GDM1 (cell line): ENCODE data around the gene RGS3.

ENCODE experiments used
- DNase-seq: peaks from one replicate; lab custom pipeline; 2025; lab: John Stamatoyannopoulos, UW

The RGS3 gene

DNA sequence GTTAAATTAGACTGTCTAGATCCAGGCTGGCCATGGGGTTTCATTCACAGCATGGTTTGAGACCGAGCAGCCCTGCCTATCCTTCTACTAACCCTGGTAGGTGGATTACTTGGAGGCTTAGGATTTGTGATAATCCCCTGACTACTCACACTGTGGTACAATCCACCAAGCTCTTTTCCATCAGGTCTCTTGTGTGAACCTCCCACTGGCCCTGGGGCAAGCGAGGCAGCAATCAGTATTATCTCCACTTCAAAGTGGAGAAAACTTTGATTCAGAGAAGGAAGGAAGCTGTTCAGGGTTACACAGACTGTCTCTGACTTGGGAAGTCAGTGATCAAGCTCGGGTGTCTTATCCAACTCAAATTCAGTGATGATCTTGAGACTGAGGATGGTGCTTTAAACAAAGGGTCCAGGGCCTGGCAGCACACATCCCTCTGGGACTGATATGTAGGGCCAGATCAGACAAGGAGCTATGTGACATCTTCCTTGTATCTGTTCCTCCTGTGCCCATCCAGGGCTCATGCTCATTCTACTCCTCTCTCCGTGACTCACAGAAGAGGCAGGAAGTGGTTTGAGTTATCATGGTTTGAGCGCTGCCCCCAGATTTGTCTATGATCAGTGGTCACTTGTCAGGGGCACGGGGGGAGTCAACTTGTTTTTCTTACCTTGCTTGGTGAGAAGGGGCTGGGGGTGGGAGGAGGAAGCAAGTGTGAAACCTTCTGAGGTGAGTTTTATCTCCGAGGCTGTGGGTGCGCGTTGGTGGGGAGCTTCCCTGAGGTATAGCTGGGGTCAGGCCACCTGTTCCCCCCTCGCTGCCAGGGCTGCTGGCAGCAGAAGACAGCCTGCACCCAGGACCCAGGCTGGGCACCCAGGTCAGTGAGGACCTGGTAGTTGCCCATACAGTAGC lies 48.6 kb downstream of the RGS3 start:
- no peak for DNase-seq

DNA sequence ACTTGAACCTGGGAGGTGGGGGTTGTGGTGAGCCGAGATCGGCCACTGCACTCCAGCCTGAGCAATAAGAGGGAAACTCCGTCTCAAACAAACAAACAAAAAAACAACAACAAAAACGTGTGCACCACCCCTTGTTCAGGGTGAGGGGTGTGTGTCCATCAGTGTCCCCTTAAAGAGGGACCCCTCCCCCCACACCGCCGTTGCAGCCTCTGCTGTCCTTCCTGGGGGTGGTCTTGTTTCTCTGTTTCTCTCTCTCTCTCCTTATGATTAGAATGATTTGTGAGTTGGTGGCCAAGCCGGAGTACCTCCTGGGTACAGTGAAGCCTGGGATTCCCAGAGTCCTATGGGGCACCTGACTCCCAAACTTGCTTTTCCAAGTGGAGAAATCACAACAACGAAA lies 49.6 kb downstream of the RGS3 start:
- no peak for DNase-seq

DNA sequence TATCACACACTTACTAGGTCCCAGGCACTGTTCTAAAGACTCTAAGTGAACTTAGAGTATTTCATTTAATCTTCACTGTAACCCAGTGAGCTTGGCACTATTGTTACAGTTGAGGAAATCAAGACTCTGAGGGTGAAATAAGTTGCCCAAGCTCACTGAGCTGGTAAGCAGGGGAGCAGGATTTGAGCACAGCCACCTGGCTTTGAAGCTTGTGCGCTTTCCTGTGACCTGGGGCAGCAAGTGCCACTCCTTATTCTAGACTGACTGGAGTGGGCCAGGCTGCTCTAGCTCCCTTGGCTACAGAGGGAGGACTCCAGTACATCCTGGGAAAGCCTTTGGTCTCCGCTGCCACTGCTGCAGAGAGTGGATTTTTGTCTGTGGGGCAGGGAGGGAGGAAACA lies 50.0 kb downstream of the RGS3 start:
- DNase-seq, result no peak

DNA sequence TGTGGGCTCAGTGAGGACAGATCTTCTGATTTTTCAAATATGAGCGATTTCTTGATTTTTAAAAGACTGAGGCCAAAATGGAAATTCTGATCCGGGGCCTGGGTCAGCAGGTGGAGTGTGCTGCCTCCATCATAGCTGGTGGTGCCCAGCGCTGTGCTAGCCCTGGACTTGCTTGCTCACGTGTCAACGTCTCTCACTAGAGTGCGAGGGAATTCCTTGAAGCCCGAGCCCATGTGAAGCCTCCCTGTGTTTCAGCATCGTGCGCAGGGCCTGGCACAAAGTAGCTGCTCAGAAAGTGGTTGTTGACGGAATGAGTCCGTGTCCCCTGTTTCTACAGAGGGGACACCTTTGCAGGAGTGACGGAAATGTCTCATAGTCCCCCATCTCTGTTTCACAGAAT lies 50.5 kb downstream of the RGS3 start:
- no peak for DNase-seq

DNA sequence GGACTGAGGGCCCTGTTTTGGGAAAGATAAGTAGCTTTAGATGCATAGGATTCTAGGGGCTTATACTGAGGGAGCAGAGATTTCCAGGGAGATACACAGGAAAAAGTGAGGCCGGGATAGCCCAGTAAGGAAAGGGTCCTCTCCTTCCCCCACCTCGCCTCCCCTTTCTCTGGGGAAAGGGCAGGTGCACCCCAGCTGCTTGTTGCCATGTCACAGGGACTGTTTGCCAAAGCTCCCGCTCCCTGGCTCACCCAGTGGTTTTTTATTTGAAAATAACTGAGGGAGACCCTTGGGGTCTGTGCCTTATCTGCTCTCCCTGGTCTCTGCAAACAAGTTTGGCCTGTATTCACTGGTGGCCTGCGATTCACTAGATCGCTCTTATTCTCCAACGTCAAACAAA lies 51.2 kb downstream of the RGS3 start:
- DNase-seq, result no peak

DNA sequence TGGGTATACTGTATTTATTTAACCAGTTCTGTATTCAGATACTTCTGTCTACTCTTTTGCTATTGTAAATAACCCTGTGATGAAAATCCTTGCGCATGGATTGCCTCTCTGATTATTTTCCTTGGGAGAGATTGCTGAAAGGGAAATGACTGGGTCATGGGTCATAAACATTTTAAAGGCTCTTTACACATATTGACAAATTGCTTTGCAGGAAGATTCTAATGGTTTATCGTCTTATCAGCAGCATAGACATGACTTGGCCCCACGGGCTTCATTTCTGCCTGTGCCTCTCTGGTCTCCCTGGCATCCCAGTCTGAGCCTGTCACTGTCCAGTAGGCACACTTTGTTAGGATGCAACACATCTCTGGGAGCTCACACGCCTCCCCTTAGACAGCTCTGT lies 52.3 kb downstream of the RGS3 start:
- DNase-seq, result no peak

DNA sequence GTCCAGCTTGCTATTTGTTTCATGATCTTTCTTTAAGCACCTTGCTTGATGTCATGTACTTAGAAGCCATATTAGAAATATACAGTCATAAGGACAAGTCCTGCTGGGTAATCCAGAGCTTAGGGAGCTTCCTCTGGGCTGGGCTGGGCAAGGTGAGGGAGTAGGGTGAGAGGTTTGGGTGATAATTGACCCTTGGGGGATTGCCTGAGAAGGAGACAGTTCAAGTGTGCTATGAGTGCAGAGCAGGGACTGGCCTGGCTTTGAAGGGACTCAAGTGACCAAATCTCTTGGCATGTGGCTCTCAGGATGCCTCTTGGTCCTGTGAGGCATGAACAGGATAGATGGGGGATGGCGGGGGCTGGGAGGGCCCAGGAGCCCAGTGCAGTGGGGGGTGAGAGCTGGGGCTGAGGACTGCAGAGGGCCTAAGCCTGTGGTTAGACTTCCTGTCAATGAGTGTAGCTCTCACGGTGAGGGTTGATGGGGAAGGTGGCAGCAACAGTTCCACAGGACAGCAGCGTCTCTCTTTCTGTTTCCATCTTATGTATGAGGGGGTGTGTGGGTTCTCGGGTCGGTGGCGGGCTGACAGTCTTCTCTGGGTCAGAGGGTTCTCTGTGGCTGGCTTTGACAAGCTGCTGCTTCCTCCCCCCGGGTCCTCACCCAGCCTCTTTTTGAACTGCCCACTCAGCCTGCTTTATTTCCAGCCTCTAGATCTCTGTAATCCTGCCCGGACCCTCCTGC lies 53.5 kb downstream of the RGS3 start:
- peak; percentile 73 for DNase-seq

DNA sequence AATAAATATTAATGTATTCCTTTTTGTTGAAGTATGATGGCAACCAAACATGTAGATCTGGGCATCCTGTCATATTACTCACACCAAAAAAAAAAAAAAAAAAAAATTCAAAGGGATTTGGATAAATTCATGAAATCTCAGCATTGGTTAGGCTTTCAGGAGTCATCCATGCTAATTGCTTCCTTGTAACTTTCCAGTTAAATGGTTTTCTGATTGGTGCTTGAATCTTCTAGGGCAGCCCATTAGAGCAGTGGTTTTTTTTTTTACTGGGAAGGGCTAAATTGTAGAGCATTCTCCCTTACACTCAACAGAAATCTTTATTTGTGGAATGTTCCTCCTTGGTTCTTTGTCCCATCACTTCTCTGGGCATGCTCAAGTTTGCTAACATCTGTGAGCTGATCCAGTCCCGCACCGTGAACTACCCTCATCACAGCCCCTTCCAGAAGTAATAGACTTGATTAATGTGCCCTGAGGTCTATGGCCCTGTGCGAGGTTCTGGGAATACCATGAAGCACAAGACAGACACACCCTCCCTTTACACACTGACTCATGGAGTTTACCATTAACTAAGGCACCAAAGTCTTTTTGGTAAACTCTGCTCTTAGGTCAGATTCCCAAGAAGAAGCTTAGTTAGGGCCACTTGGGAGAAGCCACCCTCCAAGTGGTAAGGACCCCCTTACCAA lies 56.0 kb downstream of the RGS3 start:
- no peak for DNase-seq

DNA sequence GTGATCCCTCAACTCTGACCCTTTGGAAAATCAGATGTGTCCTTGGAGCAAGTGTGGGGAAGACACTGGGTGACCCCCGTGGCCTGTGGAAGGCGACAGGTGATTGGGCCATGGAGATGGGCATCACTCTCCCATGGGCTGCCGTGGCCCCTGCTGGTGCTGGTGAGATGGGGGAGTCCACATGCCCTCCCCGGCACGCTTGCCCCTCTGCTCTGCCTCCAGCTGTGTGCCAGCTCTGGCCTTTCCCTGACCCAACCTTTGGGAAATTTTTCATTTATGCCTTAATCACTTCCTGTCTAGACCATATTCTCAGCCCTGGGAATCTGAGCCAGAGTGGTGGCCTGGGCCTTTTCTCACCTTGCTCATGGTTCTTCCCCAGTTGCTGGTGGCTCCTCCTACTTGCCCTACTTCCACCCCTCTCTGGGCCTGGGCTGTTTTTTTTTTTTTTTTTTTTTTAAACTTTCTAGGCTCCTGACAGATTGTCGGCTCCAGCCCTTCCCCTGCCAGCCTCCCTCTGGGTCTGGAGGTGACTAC lies 56.6 kb downstream of the RGS3 start:
- DNase-seq, result no peak

DNA sequence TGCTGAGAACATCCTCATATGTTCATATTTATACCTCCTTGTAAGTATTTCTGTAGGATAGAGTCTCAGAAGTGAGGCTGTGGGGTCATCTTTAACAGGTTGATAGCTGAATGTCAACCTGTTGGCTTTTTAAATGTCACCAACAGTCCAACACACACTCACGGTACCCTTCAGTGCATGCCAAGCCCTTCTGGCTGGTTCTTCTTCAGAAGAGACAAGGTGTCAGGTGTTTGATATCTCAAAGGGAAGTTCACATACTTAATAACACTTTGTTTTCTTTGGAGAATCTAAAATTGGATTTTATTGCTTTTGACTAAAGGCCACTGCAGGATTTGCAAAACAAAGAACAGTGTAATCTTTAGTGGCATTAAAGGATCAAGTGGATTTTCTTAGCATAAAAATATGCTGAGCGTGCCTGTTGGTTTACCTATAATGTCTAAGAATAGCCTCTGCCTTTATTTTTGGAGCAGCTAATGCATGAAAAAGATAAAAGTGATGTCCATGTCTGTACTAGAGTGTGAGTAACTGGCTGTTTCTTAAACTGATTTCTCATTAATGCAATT lies 58.2 kb downstream of the RGS3 start:
- DNase-seq, result no peak

DNA sequence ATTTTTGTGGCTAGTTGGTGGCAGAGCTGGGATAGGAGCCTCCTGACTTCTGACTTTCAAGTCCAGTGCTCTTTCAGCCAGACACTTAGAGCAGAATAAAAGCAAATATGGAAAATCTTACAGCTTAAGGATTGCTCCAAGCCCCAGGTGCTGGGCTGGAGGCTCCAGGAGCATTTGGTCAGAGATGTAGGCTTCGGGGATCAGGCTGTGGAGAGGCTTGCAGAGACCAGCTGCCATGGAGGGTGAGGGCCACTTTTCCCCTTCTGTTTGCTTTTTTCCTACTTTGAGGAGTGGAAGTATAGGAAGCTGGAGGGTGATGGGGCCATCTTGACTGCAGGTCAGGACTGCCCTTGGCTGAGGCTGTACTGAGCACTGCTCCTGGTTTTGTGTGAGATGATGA lies 58.9 kb downstream of the RGS3 start:
- no peak for DNase-seq

DNA sequence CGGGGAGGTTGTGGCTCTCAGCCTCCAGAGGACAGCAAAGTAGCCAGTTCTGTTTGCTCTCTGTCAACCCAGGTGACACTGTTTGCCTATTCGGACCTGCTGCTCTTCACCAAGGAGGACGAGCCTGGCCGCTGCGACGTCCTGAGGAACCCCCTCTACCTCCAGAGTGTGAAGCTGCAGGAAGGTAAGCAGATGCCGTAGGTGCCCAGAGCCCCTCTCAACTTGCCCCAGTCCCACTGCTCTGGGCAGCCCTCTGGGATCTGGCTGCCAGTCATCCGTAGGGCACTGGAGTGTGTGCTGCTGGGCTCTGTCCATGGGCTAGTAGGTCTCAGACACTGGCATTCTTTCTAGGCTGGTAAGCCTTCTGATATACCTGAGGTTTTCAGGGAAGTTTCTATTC lies 59.3 kb downstream of the RGS3 start:
- DNase-seq, result no peak

DNA sequence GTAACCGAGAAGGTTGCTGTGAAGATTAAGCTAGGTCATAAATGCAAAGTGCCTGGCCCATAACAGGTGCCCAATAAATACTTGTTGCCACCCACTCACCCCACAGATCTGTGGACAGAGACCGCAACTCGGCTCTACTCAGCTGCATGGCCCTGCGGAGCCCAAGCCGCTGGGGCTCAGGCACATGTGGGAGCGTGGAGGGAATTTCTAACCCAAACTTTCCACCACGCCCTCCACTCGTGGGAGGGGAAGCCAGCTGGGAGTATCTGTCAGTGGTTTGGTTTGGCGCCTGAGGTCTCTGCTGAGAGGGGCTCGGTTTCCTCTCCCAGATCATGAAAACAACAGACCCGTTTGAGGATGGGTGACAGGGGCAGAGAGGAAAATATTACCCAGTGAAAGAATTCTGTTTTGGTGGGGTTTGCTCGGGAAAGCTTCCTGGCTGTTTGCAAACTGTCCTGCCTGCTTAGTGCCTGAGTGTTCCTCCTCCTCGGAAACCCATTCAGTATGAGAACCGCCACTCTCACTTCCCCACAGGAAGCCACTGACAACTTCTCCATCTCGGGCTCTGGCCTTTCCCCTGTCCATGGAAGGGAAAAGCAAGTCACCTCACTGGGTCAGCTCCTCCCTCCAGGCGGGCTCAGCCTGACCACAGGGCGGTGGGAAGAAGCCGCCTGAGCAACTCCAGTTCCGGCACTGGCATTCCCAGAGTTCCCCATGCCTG lies 60.1 kb downstream of the RGS3 start:
- peak; percentile 76 for DNase-seq

DNA sequence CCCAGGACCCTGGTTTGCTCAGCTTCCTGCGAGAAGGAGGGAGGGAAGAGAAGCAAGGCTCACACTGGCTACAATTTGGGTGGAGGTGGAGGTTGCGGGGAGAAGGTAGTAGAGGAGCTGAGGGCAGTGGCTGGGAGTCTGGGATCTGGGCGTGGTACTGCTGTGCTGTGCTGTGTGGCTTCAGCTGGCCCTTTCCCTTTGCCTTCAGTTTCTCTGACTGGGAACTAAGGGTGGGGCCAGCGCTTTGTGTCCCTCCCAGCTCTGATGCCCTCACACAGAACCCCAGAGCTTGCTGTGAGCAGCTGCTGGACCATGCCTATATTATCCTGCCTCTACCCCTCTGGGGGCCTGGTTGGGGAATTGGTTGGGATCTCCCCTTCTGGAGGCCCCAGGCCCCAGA lies 60.9 kb downstream of the RGS3 start:
- peak; percentile 52 for DNase-seq

DNA sequence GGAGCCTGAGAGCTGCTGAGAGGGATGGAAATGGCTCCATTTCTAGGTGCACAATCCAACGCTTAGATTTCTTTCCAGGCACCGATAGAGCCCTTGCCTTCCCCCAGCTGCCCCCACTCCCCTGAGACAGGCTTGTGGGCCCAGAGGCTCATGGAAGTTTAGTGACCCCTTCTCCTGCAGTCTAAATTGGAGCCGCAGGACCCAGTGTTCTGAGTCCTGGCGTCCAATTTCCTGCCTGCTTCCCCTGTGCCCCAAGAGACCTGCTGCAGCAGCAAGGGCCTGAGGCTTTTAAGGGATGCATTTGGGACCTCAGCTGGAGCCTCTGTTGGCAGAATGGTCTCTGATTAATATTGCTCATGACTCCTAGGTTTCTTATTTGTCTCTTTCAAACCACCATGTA lies 61.7 kb downstream of the RGS3 start:
- DNase-seq, result no peak

DNA sequence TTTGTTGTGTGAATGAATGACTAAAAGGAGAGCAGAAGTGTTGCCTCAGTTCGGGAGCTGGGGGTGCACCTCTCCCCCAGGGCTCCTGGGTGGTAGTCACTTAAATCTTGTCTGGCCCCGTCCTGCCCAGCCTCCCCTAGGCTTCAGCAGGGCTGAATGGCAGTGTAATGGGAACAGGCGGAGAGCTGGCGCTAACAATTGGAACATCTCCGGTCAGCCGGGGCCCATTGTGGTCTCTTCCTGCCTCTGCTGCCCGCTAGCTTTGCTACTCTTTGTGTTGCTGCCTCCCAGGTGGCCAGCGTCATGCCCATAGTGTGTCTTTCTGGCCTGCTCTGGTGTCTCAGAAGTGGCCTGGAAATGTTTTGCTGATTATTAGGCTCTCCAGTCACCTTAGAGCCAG lies 62.3 kb downstream of the RGS3 start:
- no peak for DNase-seq

DNA sequence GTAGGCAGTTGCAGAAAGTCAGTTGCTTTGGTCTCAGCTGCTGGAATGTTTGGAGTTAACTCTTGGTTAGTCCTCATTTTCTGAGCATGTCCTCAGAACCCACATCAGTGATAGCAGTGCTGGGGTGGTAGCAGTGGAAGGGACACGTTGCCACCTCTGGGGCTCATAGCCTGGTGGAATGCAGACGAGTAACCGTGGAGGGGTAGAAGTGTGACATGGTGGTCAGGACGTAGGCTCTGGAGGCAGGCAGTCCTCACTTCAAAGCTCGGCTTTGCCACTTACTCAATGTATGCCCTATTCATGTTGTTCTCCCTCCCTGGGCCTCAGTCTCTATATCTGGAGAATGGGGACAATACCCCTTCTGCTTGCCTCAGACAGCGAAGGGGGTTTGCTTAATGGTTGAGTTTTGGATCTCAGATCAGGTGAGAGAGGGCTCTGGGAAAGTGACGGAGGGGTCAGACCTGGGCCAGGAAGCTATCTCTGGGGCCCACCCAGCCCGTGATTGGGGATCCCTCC lies 62.8 kb downstream of the RGS3 start:
- DNase-seq, result no peak

DNA sequence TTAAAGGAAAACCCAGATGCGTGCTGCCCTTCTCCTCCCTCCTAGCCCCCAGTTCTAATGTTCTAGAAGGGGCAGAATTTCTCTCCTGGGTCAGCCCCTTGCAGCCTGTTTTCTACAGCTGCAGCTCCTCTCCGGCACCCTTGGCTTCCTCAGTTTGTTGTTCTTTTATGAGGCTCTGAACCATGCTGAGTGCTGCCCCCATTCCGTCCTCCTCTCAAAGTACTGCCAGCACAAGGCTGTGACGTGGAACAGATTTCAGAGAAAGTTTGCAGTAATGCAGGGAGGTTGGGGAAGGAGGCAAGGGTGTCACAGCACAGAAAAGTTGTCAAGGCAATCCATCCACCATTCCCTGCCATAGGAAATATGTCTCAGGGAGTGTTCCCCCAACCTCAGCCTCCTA lies 63.3 kb downstream of the RGS3 start:
- no peak for DNase-seq

DNA sequence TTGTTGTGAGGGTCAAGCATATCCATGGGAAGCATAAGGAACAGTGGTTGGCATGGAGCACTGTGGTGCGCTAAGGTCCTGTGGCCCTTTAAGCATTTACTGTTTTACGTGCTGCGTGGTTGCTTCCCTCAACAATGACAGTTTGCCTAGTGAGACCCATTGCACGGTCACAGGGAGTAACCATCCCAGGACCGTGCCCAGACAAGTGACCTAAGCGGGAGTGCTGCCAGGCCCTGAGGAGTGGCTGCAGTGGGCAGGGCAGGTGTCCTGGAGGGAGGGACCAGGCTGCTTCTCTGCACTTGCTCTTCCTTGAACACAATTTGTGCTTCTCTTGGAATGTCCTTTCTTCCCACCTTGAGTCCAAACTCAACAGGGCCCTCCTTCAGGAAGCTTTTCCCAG lies 64.6 kb downstream of the RGS3 start:
- DNase-seq, result no peak

DNA sequence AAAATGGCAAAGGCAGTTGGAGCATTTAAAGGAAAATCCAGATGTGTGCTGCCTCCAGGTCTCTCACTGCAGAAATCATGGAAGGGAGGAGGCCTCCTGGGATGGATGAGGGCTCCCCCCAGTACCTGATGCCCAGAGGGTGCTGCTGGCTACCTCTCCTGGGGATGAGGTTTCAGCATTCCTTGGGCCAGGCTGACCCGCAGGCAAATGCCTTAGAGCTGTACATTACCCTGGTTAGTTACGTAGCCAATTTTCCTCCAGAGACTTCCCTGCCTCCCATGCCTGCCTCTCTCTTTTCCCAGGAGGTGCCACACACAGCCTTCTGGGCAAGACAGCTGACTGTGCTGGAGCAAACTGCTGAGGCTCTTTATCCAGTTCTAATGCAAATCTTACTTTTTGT lies 65.3 kb downstream of the RGS3 start:
- no peak for DNase-seq

DNA sequence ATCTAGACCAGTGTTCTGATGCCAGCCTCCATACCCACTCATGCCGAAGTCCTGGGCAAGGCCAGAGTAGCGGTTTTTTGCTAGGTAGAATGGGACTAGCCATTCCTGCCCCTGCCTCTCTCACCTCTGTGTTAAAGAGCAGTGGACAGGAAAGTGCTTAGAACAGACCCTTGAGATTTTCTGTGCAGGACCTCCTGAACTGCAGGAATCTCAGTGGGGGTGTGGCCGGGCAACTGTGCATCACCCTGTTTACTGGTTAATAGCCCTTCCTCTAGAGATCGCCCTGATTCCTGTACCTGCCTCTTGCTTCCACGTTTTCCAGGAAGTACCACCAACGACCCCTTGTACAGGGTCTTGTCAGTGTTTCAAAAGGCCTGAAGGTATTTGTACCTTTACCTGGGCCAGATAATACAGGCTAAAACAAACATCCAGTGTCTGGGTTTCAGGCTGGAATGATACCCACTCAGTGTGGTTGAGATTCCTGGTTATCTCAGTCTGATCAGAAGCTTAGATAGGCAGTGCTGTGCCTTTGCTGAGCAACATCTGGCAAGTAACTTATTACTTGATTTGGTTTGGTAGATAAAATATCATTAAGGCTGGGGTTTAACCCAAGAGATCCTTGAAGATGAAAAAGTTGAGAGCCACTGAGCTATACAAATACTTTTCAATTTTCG lies 65.9 kb downstream of the RGS3 start:
- DNase-seq, result no peak
